Nasal cavity respiratory epithelium epithelial cell of viscerocranial mucosa (primary cell): ENCODE results near the gene CLRN1. TPM values are rescaled to one million over a fixed set of nuclear protein-coding genes. Genes with fewer than 3 reads are reported as not detected.

Source experiments
- total RNA-seq: library from RNA; depleted of rRNA; stranded (reverse); fragments of >200 nt; gene quantifications from 2 replicates; pipeline ENCODE4 v1.2.3, GENCODE V29; 2014

Gene CLRN1, protein sequence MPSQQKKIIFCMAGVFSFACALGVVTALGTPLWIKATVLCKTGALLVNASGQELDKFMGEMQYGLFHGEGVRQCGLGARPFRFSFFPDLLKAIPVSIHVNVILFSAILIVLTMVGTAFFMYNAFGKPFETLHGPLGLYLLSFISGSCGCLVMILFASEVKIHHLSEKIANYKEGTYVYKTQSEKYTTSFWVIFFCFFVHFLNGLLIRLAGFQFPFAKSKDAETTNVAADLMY
- total RNA-seq: not detected in 2 replicates

DNA sequence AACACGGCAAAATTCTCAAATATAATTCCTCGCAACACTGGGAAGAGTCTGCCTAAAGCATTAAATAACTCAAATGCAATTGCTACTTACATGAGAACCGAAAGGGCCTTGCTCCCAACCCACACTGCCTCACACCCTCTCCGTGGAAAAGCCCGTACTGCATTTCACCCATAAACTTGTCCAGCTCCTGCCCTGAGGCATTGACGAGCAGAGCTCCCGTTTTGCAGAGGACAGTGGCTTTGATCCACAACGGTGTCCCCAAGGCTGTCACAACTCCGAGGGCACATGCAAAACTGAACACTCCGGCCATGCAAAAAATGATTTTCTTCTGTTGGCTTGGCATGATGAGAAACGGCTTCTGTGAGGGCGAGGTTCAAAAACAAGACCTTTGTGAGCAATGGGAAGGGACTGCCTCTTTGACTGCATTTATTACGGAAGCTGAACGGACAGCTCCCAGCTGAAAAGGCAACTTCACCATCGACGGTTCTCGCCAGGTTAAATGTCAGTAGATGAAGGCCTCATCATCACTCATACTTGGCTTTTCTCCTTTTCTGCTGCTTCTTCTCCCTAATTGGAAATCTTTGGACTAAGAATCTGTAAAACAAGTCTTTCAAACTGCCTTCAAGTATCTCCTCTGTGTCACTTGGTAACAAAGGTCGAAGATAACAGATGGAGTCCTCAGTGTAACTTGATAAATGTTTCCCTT lies at the start of gene CLRN1:
TSS of gene CLRN1 (minus strand) at position 362 of the 706 bp plus-strand sequence. CDS start at position 343, 19 bp downstream.

DNA sequence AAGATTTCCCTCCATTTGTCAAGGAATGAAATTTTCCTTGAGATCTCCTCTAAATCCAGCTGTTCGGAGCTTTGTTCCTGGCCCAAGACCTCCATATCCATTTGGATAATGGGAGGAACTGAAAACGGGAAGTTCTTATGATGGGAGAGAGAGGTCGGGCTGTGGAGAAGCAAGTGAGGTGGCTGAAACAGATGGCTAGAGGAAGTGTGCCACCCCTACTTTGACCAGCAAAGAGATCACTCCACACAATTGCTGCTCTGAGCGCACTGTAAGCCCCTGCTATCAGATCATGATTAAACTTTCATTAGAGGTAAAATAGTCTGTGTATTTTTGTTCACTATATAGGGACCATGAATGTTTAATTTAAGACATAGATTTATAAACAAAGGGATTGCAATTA lies 67.2 kb downstream of the CLRN1 start, which contains the start of gene MINDY4B:
TSS of gene MINDY4B (minus strand) at position 101 of the 400 bp plus-strand sequence. CDS start at position 101, 0 bp downstream.

Other genes with a start within 250 kb of the CLRN1 start
- gene SIAH2, start 209.6 kb downstream of the CLRN1 start, total RNA-seq: 60.5 and 109 TPM in 2 replicates
- gene MINDY4B, start 67.3 kb downstream of the CLRN1 start, total RNA-seq: not detected in 2 replicates
- under 0.01 and 0.14 TPM in 2 replicates for gene MED12L, start 112.9 kb upstream of the CLRN1 start, total RNA-seq
- gene GPR171, start 230.5 kb upstream of the CLRN1 start, total RNA-seq: not detected in 2 replicates